Spleen (tissue), 7 donors: ENCODE data around the gene CHCHD3.

Experiments
- CTCF ChIP-seq, 11 experiments: fragments of 200-600 bp in 7 of 11; fragments of 450-650 bp in 4 of 11; sonication (generic) in 4 of 11; IDR thresholded peaks in 8 of 11; conservative IDR thresholded peaks in 3 of 11; 1 replicate in 7 of 11; 2 replicates in 4 of 11; pipeline versions ENCODE4 v1.4.0 to v1.8.0; 2016 to 2021; ENCODE audit warnings: antibody characterized with exemption in 11 of 11, inconsistent platforms in 4 of 11, mild to moderate bottlenecking in 1 of 11
- POLR2A ChIP-seq, 3 donors: fragments of 450-650 bp; IDR thresholded peaks; one replicate each; pipeline ENCODE4 v1.5.1; 2017; ENCODE audit warnings: antibody characterized with exemption in 3 of 3, mild to moderate bottlenecking in 1 of 3
- donor health status: DM: no; HTN: no; CAD: no; lungs with moderate emphysema.
- donor health status: DM: no; HTN: no; CAD: no.
- donor health status: DM: no; HTN: no; CAD: no.

GRCh38 chr7:132768099-132768498 lies 313.8 kb downstream of the CHCHD3 start:
- TF ChIP-seq POLR2A (IDR thresholded peaks at IDR 0.05) (no peak), CTCF (IDR thresholded peaks at IDR 0.05 in 8 of 11, conservative IDR thresholded peaks at IDR 0.05 in 3 of 11) (no peak)
